G401.6 (cell line): Measurements from ENCODE around the gene PRODH2.

Source experiments
- FAIRE-seq: peaks from 2 replicates; lab custom pipeline; 2012; peaks lifted over from hg19 to GRCh38; lab: Jason Lieb, UNC

PRODH2 gene

GRCh38 chr19:35793381-35794165 lies 19.1 kb downstream of the PRODH2 start:
- FAIRE-seq: no peak

GRCh38 chr19:35792888-35793287 lies 19.8 kb downstream of the PRODH2 start:
- FAIRE-seq: no peak

DNA sequence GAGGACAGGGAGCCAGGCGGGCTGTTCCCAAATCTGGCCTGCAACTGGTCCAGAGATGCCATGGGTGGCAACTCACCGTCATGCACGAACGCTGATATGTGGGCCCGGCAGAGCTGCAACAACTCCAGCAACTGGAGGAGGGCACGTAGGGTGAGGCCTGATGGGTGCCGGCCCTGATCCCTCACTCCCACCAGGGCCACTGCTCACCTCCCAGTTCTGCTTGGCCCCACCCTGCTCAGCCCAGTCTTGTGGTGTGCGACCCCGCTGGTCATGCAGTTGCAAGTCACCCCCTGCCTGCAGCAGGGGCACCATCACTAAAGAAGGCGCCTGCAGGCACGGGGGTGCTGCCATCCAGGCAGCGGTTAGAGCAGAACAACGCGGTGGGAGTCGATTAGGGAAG lies 20.3 kb downstream of the PRODH2 start:
- FAIRE-seq: no peak

GRCh38 chr19:35791814-35792279 lies 20.8 kb downstream of the PRODH2 start:
- no peak for FAIRE-seq

GRCh38 chr19:35790981-35791813 lies 21.4 kb downstream of the PRODH2 start:
- FAIRE-seq: no peak

GRCh38 chr19:35789978-35790944 lies 22.4 kb downstream of the PRODH2 start:
- no peak for FAIRE-seq

- FAIRE-seq: no peak
These were observed 23.3 kb downstream of the PRODH2 start for GRCh38 chr19:35789195-35789977.

DNA sequence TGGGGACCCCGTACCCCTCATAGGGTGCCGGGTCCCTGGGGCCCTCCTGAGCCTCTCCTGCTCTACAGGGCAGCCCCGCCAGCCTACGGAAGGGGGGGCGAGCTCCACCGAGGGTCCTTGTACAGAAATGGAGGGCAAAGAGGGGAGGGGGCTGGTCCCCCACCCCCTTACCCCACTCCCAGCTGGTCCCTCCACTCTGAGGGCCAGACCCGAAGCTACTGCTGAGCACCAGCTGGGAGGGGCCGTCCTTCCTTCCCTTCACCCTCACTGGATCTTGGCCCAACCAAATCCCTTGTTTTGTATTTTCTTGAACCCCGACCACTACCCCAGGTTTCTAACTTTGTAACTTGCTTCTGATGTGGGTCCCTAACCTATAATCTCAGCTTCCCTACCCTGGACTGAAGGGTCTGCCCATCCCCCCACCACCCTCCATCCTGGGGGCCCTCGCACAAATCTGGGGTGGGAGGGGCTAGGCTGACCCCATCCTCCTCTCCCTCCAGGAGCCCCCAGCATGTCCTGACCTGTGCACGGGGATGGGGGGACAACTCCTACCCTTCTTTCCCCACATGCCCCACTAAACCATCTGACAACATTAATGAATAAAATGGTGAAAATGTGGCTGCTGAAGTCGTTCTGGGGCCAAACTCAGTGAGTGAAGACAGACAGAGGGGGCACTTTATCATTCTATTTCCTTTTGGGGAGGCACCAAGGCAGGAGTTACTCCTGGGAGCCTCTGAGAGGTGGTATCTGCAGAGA lies 24.3 kb downstream of the PRODH2 start:
- FAIRE-seq: no peak

GRCh38 chr19:35787227-35787799 lies 25.3 kb downstream of the PRODH2 start:
- no peak for FAIRE-seq

DNA sequence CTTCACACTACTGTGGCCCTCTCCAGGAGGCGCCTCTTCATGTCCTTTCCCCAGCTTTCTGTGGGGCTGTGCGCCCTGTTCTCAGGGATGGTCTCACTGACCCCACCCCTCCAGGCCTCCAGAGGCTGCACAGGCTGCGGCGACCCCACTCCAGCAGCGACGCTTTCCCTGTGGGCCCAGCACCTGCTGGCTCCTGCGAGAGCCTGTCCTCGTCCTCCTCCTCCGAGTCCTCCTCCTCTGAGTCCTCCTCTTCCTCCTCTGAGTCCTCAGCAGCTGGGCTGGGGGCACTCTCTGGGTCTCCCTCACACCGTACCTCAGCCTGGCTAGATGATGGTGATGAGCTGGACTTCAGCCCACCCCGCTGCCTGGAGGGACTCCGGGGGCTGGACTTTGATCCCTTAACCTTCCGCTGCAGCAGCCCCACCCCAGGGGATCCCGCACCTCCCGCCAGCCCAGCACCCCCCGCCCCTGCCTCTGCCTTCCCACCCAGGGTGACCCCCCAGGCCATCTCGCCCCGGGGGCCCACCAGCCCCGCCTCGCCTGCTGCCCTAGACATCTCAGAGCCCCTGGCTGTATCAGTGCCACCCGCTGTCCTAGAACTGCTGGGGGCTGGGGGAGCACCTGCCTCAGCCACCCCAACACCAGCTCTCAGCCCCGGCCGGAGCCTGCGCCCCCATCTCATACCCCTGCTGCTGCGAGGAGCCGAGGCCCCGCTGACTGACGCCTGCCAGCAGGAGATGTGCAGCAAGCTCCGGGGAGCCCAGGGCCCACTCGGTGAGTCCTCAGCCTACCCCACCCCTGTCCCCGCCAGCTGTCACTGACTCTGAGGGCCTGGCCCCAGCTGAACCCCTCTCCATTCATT lies 26.1 kb downstream of the PRODH2 start:
- FAIRE-seq: no peak

GRCh38 chr19:35785339-35785627 lies 27.4 kb downstream of the PRODH2 start:
- no peak for FAIRE-seq

DNA sequence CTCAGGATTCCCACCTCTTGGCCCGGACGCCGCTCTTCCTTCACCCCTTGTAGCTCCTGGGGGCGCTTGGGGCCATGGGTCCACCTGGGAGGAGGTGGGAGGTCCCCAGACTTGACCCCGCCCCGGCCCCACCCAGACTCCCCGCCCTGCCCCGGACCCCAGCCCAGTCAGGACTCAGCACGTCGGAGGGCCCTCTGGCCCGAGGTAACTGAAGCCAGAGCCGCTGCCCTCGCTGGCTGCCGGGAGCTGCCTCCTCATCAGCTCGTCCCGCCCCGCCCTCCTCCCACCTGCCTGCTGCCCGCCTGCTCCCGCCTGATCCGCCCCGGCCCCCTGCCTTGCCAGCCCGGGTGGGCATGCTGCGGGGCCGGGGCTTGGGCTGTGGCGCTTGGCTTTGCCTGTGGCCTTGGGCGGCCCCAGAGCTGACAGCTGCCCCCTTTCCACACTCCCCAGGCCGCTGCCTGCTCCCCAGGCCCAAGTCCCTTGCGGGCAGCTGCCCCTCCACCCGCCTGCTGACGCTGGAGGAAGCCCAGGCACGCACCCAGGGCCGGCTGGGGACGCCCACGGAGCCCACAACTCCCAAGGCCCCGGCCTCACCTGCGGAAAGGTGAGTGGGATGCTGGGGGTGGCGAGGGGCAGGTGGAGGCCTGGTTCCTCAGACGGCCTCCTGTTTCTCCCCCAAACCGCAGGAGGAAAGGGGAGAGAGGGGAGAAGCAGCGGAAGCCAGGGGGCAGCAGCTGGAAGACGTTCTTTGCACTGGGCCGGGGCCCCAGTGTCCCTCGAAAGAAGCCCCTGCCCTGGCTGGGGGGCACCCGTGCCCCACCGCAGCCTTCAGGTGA lies 27.9 kb downstream of the PRODH2 start:
- FAIRE-seq: no peak

GRCh38 chr19:35783469-35784434 lies 28.9 kb downstream of the PRODH2 start:
- no peak for FAIRE-seq

- FAIRE-seq: no peak
These were observed 30.1 kb downstream of the PRODH2 start for GRCh38 chr19:35782589-35782988.

DNA sequence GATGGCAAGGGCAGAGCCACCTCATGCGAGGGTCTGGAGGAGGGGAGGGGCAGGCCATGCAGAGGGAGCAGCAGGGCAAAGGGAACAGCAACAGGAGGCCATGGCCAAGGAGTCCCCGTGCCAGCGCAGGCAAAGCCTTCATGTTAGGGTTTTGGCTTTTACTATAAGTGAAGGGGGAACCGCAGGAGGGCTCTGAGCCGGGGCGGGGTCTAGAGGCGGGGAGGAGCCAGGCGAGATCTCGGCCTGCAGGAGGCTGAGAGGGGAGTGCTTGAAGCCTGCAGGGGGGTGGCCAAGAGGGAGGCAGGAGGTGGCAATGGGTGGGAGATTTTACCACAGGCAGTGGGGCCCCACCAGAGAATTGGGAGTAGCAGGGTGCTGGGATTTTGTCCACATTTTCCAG lies 31.0 kb downstream of the PRODH2 start:
- no peak for FAIRE-seq

GRCh38 chr19:35780717-35781116 lies 31.9 kb downstream of the PRODH2 start:
- no peak for FAIRE-seq

- FAIRE-seq: no peak
These were observed 32.6 kb downstream of the PRODH2 start for GRCh38 chr19:35780058-35780457.
